Adrenal gland (tissue), 5 donors: ENCODE measurements around the gene PRSS2.

Experiments used
- CTCF ChIP-seq, 6 experiments: fragments of 450-650 bp in 4 of 6; fragments of 200-600 bp in 2 of 6; sonication (generic) in 1 of 6; IDR thresholded peaks; 1 replicate in 5 of 6; 2 replicates in 1 of 6; pipeline versions ENCODE4 v1.5.1 to v1.8.0; 2016 to 2021; ENCODE audit warnings: antibody characterized with exemption in 6 of 6, mild to moderate bottlenecking in 2 of 6, moderate library complexity in 1 of 6
- POLR2A ChIP-seq, 2 donors: fragments of 450-650 bp; IDR thresholded peaks; one replicate each; pipeline ENCODE4 v1.6.1; 2017; ENCODE audit warnings: antibody characterized with exemption in 2 of 2, mild to moderate bottlenecking in 2 of 2, moderate library complexity in 1 of 2
- donor health status: DM: no; HTN: no; CAD: no.

- TF ChIP-seq CTCF (IDR thresholded peaks at IDR 0.05) (no peak), POLR2A (IDR thresholded peaks at IDR 0.05) (no peak)
These were observed 19.3 kb downstream of the PRSS2 start for GRCh38 chr7:142790056-142790455.
